CD4-positive, alpha-beta T cell treated with Interleukin-17A for 4 hours (primary cell): ENCODE measurements around the gene MUC5AC.

Experiments
- DNase-seq: peaks from one replicate; pipeline ENCODE4 v3.0.0-alpha.2; 2020; ENCODE audit warnings: mixed read lengths

The MUC5AC gene

GRCh38 chr11:1217151-1217550, 59.4 kb downstream of the MUC5AC start:
- DNase-seq: no peak

DNA sequence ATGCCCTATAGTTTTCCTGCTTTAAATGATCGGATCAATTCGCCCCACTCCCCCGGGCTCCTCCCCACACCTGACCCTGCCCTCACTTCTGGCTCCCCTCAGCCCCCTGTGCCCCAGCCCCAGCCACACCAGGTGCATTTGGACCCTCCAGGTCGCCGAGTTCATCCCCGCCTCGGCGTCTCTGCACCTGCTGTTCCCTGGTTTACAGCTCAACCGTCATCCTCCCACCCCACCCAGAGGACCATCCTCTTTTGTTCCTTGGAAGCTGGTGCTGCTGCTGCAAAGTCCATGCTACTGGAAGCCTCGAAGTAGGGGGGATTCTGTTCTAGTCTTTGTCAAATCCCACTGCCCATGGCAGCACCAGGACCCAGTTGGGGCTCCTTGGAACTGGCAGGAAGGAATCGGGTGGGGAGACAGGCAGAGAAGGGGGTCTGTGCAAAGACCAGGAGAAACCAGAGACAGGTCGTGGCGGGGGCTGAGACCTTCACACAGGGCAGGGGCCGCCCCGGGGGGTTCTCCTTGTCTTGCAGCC, 60.6 kb downstream of the MUC5AC start:
- DNase-seq: no peak

DNA sequence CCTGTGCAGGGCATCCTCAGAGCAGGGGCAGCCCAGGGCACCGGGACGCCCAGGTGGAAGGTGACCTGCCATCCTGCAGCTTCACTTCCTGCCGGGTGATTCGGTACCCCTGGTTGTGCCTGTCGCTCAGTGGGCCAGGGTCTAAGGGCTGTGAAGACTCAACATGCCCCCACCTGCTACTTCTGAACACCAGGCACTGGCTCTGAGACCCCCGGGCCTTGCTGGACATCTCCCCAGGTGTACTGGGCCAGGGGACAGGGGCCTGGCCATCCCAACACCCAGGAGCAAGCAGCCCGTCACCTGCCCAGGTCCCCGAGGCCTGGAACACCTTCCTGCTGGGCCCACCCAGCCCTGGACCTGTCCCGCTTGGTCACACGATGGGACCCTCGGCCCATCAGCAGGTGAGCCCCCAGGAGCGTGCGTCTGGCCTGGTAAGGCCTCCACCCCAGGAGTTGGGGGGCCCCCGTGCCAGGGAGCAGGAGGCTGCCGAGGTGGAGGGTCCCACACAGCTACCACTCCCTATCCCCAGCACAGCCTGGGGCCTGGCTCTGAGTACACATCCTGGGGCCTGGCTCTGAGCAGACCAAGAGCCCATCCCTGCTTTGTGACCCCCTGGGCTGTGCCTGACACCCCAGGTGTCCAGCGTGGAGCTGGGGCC, 61.2 kb downstream of the MUC5AC start:
- DNase-seq: no peak

- no peak for DNase-seq
Observed at GRCh38 chr11:1219446-1219833, 61.7 kb downstream of the MUC5AC start.

- DNase-seq: no peak
Observed at GRCh38 chr11:1219834-1220815, 62.4 kb downstream of the MUC5AC start.

- DNase-seq: no peak
Observed at GRCh38 chr11:1220941-1221721, 63.4 kb downstream of the MUC5AC start.

DNA sequence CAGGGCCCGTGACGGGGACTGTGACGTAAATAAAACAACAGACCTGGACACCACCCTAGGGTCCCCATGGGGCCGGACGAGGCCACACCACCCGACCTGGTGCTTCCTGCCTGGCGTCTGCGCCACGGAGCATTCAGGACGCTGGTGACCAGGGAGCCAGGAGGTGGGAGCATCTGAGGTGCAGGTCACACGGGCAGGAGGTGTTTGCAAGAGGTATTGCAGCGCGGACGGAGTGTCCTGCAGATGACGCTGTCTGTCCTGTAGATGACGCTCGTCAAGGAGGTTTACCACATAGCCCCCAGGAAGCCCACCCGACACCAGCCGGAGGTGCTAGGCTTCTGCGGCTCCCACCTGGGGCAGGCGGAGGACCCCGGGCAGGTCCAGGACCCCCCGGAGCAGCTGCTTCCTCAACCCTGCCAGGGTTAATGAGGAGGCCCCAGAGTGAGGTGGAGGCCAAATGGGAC, 64.1 kb downstream of the MUC5AC start:
- no peak for DNase-seq

DNA sequence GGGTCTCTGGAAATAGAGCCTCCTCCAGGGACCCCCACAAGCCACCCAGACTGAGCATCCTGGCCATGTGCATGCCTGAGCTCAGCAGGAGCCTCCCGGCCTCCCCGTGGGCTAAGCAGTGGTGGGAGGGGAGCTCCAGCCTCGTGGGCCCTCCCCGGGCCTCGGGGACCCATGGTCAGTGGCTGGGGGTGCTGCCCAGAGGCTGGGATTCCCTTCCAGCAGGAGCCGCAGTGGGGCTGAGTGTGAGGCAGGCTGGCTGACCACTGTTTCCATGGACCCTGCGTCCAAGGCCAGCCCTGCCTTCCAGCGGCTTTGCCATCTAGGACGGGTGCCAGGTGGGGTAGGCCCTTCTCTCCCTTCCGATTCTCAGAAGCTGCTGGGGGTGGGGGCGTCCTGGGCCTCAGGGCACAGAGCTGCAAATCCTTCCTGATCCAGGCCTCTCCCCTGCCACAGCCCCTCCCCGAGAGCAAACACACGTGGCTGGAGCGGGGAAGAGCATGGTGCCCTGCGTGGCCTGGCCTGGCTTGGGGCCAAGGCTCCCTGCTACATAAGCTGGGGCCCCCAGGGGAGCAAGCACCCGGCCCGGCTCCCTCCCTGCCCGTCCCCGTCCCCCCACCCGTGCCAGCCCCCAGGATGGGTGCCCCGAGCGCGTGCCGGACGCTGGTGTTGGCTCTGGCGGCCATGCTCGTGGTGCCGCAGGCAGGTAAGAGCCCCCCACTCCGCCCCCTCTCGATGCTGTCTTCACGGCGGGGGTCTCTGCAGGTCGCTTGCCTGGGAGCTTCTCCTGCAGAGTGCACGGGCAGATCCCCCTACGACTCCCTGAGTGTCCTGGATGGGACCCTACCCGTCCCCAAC, 65.0 kb downstream of the MUC5AC start, which contains the start of gene MUC5B:
Gene MUC5B (plus strand): TSS at position 576 of the 855 bp plus-strand sequence. CDS start 58 bp downstream, at position 634.
- no peak for DNase-seq

GRCh38 chr11:1223346-1224110, 65.8 kb downstream of the MUC5AC start:
- DNase-seq: no peak

DNA sequence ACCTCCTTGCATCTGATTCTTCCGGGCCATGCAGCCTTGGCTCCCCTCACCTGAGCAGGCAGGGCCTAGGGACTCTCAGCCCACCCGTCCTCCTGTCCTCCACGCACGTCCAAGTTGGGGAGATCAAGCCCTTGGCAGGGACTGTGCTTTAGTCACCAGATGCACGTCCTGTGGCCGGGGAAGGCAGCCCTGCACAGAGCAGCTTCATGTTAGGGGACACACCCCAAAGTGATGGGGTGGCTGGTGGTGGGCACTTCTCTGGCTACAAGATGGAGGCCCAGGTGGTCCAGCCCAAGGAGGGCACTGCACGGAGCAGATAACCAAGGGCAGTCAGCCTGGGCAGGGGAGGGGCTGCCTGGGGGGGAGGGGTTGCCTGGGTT, 66.3 kb downstream of the MUC5AC start:
- no peak for DNase-seq

DNA sequence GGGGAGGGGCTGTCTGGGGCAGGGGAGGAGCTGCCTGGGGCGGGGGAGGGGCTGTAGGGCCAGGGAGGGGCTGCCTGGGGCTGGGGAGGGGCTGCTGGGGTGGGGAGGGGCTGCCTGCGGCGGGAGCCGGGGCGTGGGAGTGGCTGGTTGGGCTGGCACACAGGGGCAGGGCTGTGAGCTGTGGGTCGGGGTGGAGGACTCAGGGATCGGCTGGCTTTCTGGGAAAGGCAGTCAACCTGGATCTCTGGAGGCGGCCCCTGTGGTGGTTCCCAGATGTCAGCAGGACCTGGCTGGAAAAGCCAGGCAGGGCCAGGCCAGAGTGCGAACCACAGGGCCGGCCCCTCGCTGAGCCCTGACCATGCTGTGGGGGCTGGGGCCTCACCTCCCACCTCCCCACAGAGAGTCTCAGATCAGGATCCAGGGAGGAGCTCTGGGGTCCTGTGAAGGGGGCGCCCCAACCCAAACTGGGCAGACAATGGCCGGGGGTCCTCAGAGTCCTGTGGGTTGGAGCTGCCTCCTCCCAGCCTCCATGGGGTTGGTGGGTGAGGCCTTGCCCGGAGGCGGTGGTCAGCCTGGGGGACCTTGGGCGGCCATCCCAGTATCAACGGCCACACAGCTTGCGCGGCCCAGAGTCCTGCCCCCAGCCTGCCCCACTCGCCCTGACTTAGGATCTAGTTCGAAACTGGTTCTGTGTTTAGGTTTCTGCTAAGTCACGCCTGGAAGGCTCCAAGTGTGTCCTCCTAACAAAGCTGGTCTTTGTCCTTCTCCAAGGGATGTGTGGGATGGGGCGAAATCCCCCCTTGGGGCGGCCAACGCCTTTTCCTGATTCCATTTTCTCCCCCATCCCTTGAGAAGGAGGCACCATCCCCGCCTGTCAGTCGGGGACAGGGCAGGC, 67.0 kb downstream of the MUC5AC start:
- peak; percentile 0 for DNase-seq

GRCh38 chr11:1225386-1226225, 67.9 kb downstream of the MUC5AC start:
- peak; percentile 1 for DNase-seq

DNA sequence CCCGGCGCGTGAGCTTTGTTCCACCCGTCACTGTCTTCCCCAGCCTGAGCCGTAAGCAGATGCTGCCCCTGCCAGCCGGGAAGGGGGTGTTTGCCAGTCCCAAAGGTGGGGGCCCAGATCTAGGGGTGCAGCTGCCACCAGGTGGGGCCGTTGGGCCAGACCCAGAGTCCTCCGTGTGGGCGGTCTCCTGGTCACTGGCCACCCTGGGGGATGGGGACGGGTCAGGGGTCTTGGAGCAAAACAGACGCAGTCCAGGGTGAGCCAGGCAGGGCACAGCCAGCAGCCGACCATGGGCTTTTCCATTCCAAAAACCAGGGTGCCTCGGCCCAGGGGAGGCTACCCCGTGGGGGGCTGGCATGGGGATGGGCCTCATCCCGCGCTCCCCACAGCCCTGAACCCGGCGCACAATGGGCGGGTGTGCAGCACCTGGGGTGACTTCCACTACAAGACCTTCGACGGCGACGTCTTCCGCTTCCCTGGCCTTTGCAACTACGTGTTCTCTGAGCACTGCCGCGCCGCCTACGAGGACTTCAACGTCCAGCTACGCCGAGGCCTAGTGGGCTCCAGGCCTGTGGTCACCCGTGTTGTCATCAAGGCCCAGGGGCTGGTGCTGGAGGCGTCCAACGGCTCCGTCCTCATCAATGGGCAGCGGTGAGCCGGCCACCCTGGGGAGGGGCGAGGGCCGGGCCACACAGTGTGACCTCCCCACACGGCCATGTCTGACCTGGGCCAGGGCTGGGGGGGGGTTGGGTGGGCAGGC, 68.7 kb downstream of the MUC5AC start:
- DNase-seq: peak; percentile 5

GRCh38 chr11:1226986-1227550, 69.3 kb downstream of the MUC5AC start:
- peak; percentile 0 for DNase-seq

DNA sequence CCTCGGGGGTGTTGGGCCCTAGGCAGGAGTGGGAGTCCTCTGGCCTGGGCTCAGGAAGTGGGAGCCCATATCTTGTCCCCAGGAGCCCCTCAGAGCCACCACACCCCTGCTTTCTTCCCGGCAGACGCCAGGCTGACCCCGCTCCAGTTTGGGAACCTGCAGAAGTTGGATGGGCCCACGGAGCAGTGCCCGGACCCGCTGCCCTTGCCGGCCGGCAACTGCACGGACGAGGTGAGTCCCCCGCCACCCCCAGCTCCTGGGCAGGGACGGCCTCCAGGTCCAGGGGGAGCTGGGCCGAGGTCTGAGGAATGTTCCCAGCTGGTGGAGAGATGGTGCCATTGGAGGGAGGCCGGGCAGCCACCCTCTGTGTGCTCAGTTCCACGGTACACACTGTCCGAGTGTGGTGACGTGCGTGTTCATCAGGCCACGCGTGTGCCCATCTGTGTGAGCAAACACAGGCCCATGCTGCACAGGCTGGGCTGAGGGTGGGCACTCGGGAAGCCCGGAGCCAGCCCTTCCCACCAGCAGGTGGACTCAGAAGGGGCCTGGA, 69.9 kb downstream of the MUC5AC start:
- no peak for DNase-seq

DNA sequence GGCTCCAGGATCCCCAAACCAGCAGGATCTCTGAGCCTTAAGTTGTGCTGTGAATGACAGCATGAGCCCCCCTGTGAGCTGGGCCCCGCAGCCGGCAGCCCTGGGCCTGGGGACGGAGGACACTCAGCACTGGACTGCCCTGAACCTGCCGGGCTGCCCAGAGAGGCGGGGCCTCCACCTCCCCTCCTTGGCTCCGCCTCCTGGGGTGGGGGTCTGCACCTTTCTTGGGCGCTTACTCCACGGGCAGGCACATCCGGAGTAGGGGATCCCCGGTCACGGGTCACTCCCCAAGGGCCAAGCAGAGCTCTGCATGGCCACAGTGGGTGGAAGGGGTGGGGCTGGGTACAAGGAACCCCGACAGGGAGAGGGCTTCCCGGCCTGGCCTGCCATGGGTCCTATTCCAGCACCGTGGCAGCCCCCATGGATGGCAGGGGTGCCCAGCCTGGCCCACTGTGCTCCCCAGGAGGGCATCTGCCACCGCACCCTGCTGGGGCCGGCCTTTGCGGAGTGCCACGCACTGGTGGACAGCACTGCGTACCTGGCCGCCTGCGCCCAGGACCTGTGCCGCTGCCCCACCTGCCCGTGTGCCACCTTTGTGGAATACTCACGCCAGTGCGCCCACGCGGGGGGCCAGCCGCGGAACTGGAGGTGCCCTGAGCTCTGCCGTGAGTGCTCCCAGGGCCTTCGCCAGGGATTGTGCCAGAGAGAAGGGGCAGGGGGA, 70.5 kb downstream of the MUC5AC start:
- no peak for DNase-seq
